ENCODE measurements around the gene CD164L2. TPM values are rescaled to one million over a fixed set of nuclear protein-coding genes. Genes with fewer than 3 reads are reported as not detected.

CD164L2 gene
- polyA plus RNA-seq, 3 donors, result not detected

DNA sequence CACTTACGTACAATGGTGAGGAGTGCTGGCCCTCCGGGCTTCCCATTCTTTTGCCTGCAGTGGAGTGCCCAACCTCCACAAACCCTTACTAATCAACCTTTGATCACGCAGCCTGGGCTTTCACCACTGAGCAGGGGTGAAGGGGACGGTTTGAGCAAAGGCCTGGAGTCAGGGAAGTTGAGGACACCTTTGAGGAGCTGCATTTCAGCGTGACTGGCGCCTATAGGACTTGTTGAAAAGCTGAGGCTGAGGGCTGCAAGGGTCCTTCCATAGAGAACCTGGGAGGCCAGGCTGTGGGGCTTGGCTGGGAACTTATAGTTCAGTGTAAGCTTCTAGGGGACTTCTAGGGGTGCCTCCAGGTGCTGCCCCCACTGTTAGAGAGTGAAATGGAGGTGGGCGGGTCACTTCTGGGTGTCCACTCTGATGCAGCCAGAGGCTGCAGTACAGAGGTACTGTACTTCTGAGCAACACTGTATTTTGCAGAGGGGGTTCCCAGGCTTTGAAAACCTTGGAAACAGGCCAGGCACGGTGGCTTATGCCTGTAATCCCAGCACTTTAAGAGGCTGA is 31.5 kb downstream of the CD164L2 start:
- TF ChIP-seq, protein P1, sequence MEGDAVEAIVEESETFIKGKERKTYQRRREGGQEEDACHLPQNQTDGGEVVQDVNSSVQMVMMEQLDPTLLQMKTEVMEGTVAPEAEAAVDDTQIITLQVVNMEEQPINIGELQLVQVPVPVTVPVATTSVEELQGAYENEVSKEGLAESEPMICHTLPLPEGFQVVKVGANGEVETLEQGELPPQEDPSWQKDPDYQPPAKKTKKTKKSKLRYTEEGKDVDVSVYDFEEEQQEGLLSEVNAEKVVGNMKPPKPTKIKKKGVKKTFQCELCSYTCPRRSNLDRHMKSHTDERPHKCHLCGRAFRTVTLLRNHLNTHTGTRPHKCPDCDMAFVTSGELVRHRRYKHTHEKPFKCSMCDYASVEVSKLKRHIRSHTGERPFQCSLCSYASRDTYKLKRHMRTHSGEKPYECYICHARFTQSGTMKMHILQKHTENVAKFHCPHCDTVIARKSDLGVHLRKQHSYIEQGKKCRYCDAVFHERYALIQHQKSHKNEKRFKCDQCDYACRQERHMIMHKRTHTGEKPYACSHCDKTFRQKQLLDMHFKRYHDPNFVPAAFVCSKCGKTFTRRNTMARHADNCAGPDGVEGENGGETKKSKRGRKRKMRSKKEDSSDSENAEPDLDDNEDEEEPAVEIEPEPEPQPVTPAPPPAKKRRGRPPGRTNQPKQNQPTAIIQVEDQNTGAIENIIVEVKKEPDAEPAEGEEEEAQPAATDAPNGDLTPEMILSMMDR (IDR thresholded peaks at IDR 0.05), result no peak
- Mint-ChIP-seq H3K27me3 (ENCODE audit: low read depth in 3 of 3) (peaks cover 1 to 11% (median 4%) of the 10 kb centered on the region in 3 donors), H3K27ac (no peak overlapping the region), H3K36me3 (peaks cover 26 to 71% of the 10 kb centered on the region in 2 donors), H3K4me1 (peaks cover 11% of the 10 kb centered on the region), H3K9me3 (peaks cover 0 to 2% (median 0%) of the 10 kb centered on the region in 7 donors), H3K4me3 (no peak overlapping the region)
- Histone ChIP-seq H3K79me2 (ENCODE audit: insufficient read depth, low read length) (no peaks in the 10 kb centered on the region), H3K4me1 (ENCODE audit: control insufficient read depth in 1 of 2, insufficient read depth in 2 of 2, low read length in 2 of 2) (peaks cover 6 to 19% of the 10 kb centered on the region in 2 donors), H3K36me3 (replicated peaks in 1 of 2; ENCODE audit: control insufficient read depth in 1 of 2, insufficient read depth in 2 of 2, low read length in 2 of 2) (peaks cover 35 to 57% of the 10 kb centered on the region in 2 donors), H3K27ac (ENCODE audit: low read depth in 1 of 2, low read length in 2 of 2) (no peak overlapping the region), H3K4me3 (replicated peaks in 1 of 3; ENCODE audit: low read depth in 2 of 3, low read length in 3 of 3) (no peak overlapping the region), H2AFZ (ENCODE audit: insufficient read depth, low read depth, low read length, poor library complexity, severe bottlenecking) (no peak overlapping the region), H3K4me2 (replicated peaks; ENCODE audit: extremely low read depth, low read length, poor library complexity, severe bottlenecking) (no peak overlapping the region), H4K20me1 (ENCODE audit: insufficient read depth, low read length) (peaks cover 4% of the 10 kb centered on the region), H3K27me3 (ENCODE audit: control insufficient read depth in 2 of 2, insufficient read depth in 2 of 2, low read length in 2 of 2) (peaks cover 0 to 2% of the 10 kb centered on the region in 2 donors), H3K9me3 (replicated peaks in 1 of 2; ENCODE audit: control insufficient read depth in 1 of 2, insufficient read depth in 1 of 2, low read length in 2 of 2) (no peaks in the 10 kb centered on the region), H3K9ac (ENCODE audit: insufficient read depth, low read length, poor library complexity, severe bottlenecking) (no peak overlapping the region)
- no peak for DNase-seq
- WGBS (ENCODE audit: insufficient coverage), result 94% methylated on average over 3 of the region's 8 CpGs
- intact Hi-C loops (cut with micrococcal nuclease), result no loop called here

DNA sequence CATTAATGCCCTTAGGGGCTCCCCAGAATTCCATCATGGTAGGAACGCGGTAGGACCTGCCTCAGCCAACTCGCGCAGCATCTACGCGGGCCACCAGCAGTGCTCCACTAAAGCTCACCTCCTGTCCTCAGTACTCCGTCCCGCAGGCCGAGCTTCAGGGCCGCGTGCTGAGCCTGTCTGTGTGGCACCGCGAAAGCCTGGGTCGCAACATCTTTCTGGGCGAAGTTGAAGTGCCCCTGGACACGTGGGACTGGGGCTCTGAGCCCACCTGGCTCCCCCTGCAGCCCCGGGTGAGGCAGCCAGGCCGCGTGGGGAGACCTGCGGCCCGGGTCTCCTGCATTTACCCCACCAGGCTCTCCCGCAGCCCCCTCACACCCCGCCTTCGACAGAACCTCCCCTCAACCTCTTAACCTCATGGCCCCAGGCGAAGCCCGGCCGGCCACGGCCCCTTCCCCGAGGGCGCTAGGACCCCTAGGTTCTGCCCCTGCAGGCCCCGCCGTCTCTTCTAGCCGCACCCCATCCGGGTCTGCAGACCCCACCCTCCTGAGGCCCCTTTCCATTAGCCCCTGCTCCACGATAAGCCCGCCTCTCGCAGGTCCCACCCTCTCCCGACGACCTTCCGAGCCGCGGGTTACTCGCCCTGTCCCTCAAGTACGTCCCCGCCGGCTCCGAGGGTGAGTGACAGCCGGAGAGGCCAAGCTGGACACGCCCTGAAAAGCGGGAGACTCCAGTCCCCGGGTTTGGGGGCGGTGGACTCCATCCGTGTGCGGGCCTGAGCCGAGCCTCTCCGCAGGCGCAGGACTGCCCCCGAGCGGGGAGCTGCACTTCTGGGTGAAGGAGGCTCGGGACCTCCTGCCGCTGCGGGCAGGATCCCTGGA is 32.2 kb downstream of the CD164L2 start:
- peaks cover 11% of the 10 kb centered on the region for H3K4me1 Mint-ChIP-seq
- H3K27ac Mint-ChIP-seq, result peak overlapping the region in 1 of 7 donors; percentile 20
- Histone ChIP-seq H3K4me2 (replicated peaks; ENCODE audit: extremely low read depth, low read length, poor library complexity, severe bottlenecking) (no peak overlapping the region), H3K9ac (ENCODE audit: insufficient read depth, low read length, poor library complexity, severe bottlenecking) (no peak overlapping the region), H3K36me3 (replicated peaks in 1 of 2; ENCODE audit: control insufficient read depth in 1 of 2, insufficient read depth in 2 of 2, low read length in 2 of 2) (peaks cover 40 to 56% of the 10 kb centered on the region in 2 donors), H3K9me3 (replicated peaks in 1 of 2; ENCODE audit: control insufficient read depth in 1 of 2, insufficient read depth in 1 of 2, low read length in 2 of 2) (no peaks in the 10 kb centered on the region), H3K79me2 (ENCODE audit: insufficient read depth, low read length) (peaks cover 5% of the 10 kb centered on the region), H3K4me1 (ENCODE audit: control insufficient read depth in 1 of 2, insufficient read depth in 2 of 2, low read length in 2 of 2) (peaks cover 6 to 17% of the 10 kb centered on the region in 2 donors), H3K27ac (ENCODE audit: low read depth in 1 of 2, low read length in 2 of 2) (no peak overlapping the region), H3K4me3 (replicated peaks in 1 of 3; ENCODE audit: low read depth in 2 of 3, low read length in 3 of 3) (no peak overlapping the region), H4K20me1 (ENCODE audit: insufficient read depth, low read length) (peaks cover 4% of the 10 kb centered on the region), H2AFZ (ENCODE audit: insufficient read depth, low read depth, low read length, poor library complexity, severe bottlenecking) (no peak overlapping the region), H3K27me3 (ENCODE audit: control insufficient read depth in 2 of 2, insufficient read depth in 2 of 2, low read length in 2 of 2) (peaks cover 0 to 2% of the 10 kb centered on the region in 2 donors)
- peaks cover 0 to 2% (median 0%) of the 10 kb centered on the region in 7 donors for H3K9me3 Mint-ChIP-seq
- H3K4me3 Mint-ChIP-seq, result peak overlapping the region in 1 of 2 donors; percentile 47
- TF ChIP-seq, protein P1 (IDR thresholded peaks at IDR 0.05), result no peak
- H3K27me3 Mint-ChIP-seq (ENCODE audit: low read depth in 3 of 3), result peaks cover 1 to 11% (median 4%) of the 10 kb centered on the region in 3 donors
- WGBS (ENCODE audit: insufficient coverage), result 96% methylated on average over 61 of the region's 62 CpGs
- intact Hi-C loops (cut with micrococcal nuclease), result no loop called here
- H3K36me3 Mint-ChIP-seq, result peaks cover 31 to 68% of the 10 kb centered on the region in 2 donors
- DNase-seq, result no peak

Data from CD14-positive monocyte (primary cell).